Liver (tissue), 9 donors: Measurements from ENCODE around the gene UBE2F. TPM values are rescaled to one million over a fixed set of nuclear protein-coding genes. Genes with fewer than 3 reads are reported as not detected.

ENCODE experiments used
- DNase-seq: peaks from one replicate; pipeline ENCODE4 v3.0.0-alpha.2; 2017; ENCODE audit warnings: low spot score
- H3K27ac ChIP-seq, 2 donors: one replicate each; pipeline ENCODE4 v1.7.0; 2013; ENCODE audit warnings: inconsistent platforms in 2 of 2, low read length in 2 of 2, control low read depth in 1 of 2, low read depth in 1 of 2, mild to moderate bottlenecking in 1 of 2
- H3K27me3 ChIP-seq, 4 donors: one replicate each; pipeline versions ENCODE4 v1.6.1 to v1.7.0; 2013; ENCODE audit warnings: low read length in 3 of 4, inconsistent platforms in 1 of 4, mild to moderate bottlenecking in 1 of 4, moderate library complexity in 1 of 4; ENCODE audit not compliant: control insufficient read depth in 4 of 4, insufficient read depth in 4 of 4
- H3K36me3 ChIP-seq, 4 donors: one replicate each; pipeline versions ENCODE4 v1.6.1 to v1.7.0; 2013; ENCODE audit warnings: low read length in 3 of 4, mild to moderate bottlenecking in 3 of 4, low read depth in 1 of 4, moderate library complexity in 1 of 4; ENCODE audit not compliant: control insufficient read depth in 4 of 4, insufficient read depth in 3 of 4
- H3K4me1 ChIP-seq, 4 donors: one replicate each; pipeline versions ENCODE4 v1.6.1 to v1.7.0; 2013; ENCODE audit warnings: low read length in 3 of 4, mild to moderate bottlenecking in 3 of 4, moderate library complexity in 1 of 4; ENCODE audit not compliant: control insufficient read depth in 4 of 4, insufficient read depth in 4 of 4
- H3K4me3 ChIP-seq, 3 donors: one replicate each; pipeline versions ENCODE4 v1.6.1 to v1.7.0; 2013; ENCODE audit warnings: low read length in 3 of 3, control low read depth in 1 of 3, low read depth in 1 of 3, mild to moderate bottlenecking in 1 of 3
- H3K9ac ChIP-seq, 2 donors: one replicate each; pipeline ENCODE4 v1.7.0; 2013; ENCODE audit warnings: low read length in 2 of 2, mild to moderate bottlenecking in 2 of 2, moderate library complexity in 2 of 2, control low read depth in 1 of 2, low read depth in 1 of 2
- H3K9me3 ChIP-seq, 4 donors: one replicate each; pipeline versions ENCODE4 v1.6.1 to v1.7.0; 2013; ENCODE audit warnings: low read length in 3 of 4; ENCODE audit not compliant: control insufficient read depth in 4 of 4
- CTCF ChIP-seq: fragments of 150-350 bp; IDR thresholded peaks from 2 replicates; pipeline ENCODE4 v1.5.1; 2017; ENCODE audit warnings: improper control_type of control experiment, low read depth, low read length; ENCODE audit not compliant: missing input control
- EGR1 ChIP-seq, 2 donors: IDR thresholded peaks; 2 replicates each; pipeline ENCODE4 v1.6.1; 2016 to 2018; ENCODE audit warnings: antibody characterized with exemption in 2 of 2, low read depth in 2 of 2
- FOXA1 ChIP-seq: IDR thresholded peaks from 2 replicates; pipeline ENCODE4 v1.6.1; 2016; ENCODE audit warnings: antibody characterized with exemption
- FOXA2 ChIP-seq: IDR thresholded peaks from 2 replicates; pipeline ENCODE4 v1.6.1; 2016; ENCODE audit warnings: antibody characterized with exemption
- GABPA ChIP-seq, 2 donors: IDR thresholded peaks in 1 of 2; conservative IDR thresholded peaks in 1 of 2; 2 replicates each; pipeline ENCODE4 v1.6.1; 2016; ENCODE audit warnings: antibody characterized with exemption in 2 of 2, mild to moderate bottlenecking in 1 of 2, moderate library complexity in 1 of 2
- HNF4A ChIP-seq, 2 donors: conservative IDR thresholded peaks; 2 replicates each; pipeline ENCODE4 v1.6.1; 2016; ENCODE audit warnings: antibody characterized with exemption in 2 of 2, mild to moderate bottlenecking in 2 of 2
- HNF4G ChIP-seq: IDR thresholded peaks from 2 replicates; pipeline ENCODE4 v1.6.1; 2016; ENCODE audit warnings: antibody characterized with exemption
- JUND ChIP-seq, 2 donors: IDR thresholded peaks; 2 replicates each; pipeline ENCODE4 v1.6.1; 2016; ENCODE audit warnings: antibody characterized with exemption in 2 of 2
- NR2F2 ChIP-seq: IDR thresholded peaks from 2 replicates; pipeline ENCODE4 v1.6.1; 2016; ENCODE audit warnings: antibody characterized with exemption
- RAD21 ChIP-seq, 2 donors: IDR thresholded peaks; 2 replicates each; pipeline ENCODE4 v1.6.1; 2016; ENCODE audit warnings: antibody characterized with exemption in 2 of 2, mild to moderate bottlenecking in 2 of 2
- RXRA ChIP-seq, 2 donors: IDR thresholded peaks; 2 replicates each; pipeline ENCODE4 v1.6.1; 2017 to 2018; ENCODE audit warnings: antibody characterized with exemption in 2 of 2, mild to moderate bottlenecking in 1 of 2
- SP1 ChIP-seq: IDR thresholded peaks from 2 replicates; pipeline ENCODE4 v1.6.1; 2018; ENCODE audit warnings: antibody characterized with exemption, mild to moderate bottlenecking
- TAF1 ChIP-seq: conservative IDR thresholded peaks from 2 replicates; pipeline ENCODE4 v1.6.1; 2016; ENCODE audit warnings: antibody characterized with exemption, mild to moderate bottlenecking
- YY1 ChIP-seq: IDR thresholded peaks from 2 replicates; pipeline ENCODE4 v1.6.1; 2016; ENCODE audit warnings: antibody characterized with exemption, mild to moderate bottlenecking
- WGBS: extraction: QIAGEN DNeasy Blood & Tissue Kit; methylation state at CpG from one replicate; pipeline ENCODE4 v1.1.7; 2013; 5-methylcytosine and 5-hydroxymethylcytosine counted together
- polyA plus RNA-seq, 2 donors: library from polyadenylated mRNA; stranded (reverse) in 1 of 2; unstranded in 1 of 2; fragments of 200-250 nt in 1 of 2; fragments of >200 nt in 1 of 2; fragmentation: Nextera tagmentation in 1 of 2; extraction: Ambion mirVana in 1 of 2; gene quantifications; one replicate each; pipeline versions ENCODE4 v1.2.1 to v1.2.3, GENCODE V29; 2013 to 2015
- total RNA-seq, 2 donors: library from RNA; depleted of rRNA; stranded (reverse); fragments of >200 nt; gene quantifications; one replicate each; pipeline ENCODE4 v1.2.3, GENCODE V29; 2014
- TF ChIP-seq, protein P1 (sequence below): IDR thresholded peaks from 2 replicates; pipeline ENCODE4 v1.6.1; 2016; ENCODE audit warnings: antibody characterized with exemption
- TF ChIP-seq, protein P2 (sequence below): IDR thresholded peaks from 2 replicates; pipeline ENCODE4 v1.6.1; 2016; ENCODE audit warnings: antibody characterized with exemption
- TF ChIP-seq, protein P3 (sequence below): IDR thresholded peaks from 2 replicates; pipeline ENCODE4 v1.6.1; 2016; ENCODE audit warnings: antibody characterized with exemption
- TF ChIP-seq, protein P4 (sequence below): IDR thresholded peaks from 2 replicates; pipeline ENCODE4 v1.6.1; 2016; ENCODE audit warnings: antibody characterized with exemption, mild to moderate bottlenecking
- donor health status: healthy.
- donor health status: healthy.
- donor health status: healthy.
- donor health status: healthy.
- donor health status: healthy.

The UBE2F gene
- total and polyA plus RNA-seq, 4 donors: 30.5 to 55.3 (median 32.1) TPM

- TF ChIP-seq GABPA (IDR thresholded peaks at IDR 0.05 in 1 of 2, conservative IDR thresholded peaks at IDR 0.05 in 1 of 2) (no peak), EGR1 (IDR thresholded peaks at IDR 0.05; ENCODE audit: low read depth in 2 of 2) (no peak), FOXA1 (no peak), RXRA (IDR thresholded peaks at IDR 0.05) (no peak), YY1 (no peak), NR2F2 (no peak), HNF4A (conservative IDR thresholded peaks at IDR 0.05) (no peak), HNF4G (no peak), JUND (IDR thresholded peaks at IDR 0.05) (no peak), FOXA2 (no peak), SP1 (no peak), TAF1 (no peak), CTCF (no peak), RAD21 (IDR thresholded peaks at IDR 0.05) (no peak)
- TF ChIP-seq, protein P1, sequence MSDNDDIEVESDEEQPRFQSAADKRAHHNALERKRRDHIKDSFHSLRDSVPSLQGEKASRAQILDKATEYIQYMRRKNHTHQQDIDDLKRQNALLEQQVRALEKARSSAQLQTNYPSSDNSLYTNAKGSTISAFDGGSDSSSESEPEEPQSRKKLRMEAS: no peak
- TF ChIP-seq, protein P2, sequence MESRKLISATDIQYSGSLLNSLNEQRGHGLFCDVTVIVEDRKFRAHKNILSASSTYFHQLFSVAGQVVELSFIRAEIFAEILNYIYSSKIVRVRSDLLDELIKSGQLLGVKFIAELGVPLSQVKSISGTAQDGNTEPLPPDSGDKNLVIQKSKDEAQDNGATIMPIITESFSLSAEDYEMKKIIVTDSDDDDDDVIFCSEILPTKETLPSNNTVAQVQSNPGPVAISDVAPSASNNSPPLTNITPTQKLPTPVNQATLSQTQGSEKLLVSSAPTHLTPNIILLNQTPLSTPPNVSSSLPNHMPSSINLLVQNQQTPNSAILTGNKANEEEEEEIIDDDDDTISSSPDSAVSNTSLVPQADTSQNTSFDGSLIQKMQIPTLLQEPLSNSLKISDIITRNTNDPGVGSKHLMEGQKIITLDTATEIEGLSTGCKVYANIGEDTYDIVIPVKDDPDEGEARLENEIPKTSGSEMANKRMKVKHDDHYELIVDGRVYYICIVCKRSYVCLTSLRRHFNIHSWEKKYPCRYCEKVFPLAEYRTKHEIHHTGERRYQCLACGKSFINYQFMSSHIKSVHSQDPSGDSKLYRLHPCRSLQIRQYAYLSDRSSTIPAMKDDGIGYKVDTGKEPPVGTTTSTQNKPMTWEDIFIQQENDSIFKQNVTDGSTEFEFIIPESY: no peak
- TF ChIP-seq, protein P3, sequence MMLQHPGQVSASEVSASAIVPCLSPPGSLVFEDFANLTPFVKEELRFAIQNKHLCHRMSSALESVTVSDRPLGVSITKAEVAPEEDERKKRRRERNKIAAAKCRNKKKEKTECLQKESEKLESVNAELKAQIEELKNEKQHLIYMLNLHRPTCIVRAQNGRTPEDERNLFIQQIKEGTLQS: no peak
- TF ChIP-seq, protein P4, sequence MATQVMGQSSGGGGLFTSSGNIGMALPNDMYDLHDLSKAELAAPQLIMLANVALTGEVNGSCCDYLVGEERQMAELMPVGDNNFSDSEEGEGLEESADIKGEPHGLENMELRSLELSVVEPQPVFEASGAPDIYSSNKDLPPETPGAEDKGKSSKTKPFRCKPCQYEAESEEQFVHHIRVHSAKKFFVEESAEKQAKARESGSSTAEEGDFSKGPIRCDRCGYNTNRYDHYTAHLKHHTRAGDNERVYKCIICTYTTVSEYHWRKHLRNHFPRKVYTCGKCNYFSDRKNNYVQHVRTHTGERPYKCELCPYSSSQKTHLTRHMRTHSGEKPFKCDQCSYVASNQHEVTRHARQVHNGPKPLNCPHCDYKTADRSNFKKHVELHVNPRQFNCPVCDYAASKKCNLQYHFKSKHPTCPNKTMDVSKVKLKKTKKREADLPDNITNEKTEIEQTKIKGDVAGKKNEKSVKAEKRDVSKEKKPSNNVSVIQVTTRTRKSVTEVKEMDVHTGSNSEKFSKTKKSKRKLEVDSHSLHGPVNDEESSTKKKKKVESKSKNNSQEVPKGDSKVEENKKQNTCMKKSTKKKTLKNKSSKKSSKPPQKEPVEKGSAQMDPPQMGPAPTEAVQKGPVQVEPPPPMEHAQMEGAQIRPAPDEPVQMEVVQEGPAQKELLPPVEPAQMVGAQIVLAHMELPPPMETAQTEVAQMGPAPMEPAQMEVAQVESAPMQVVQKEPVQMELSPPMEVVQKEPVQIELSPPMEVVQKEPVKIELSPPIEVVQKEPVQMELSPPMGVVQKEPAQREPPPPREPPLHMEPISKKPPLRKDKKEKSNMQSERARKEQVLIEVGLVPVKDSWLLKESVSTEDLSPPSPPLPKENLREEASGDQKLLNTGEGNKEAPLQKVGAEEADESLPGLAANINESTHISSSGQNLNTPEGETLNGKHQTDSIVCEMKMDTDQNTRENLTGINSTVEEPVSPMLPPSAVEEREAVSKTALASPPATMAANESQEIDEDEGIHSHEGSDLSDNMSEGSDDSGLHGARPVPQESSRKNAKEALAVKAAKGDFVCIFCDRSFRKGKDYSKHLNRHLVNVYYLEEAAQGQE: no peak
- no peaks in the 10 kb centered on the region for H3K27me3 ChIP-seq
- no peak for DNase-seq
- 90% methylated on average over 14 of the region's 14 CpGs for WGBS
- no peak overlapping the region for H3K4me3 ChIP-seq
- peaks cover 0 to 2% (median 0%) of the 10 kb centered on the region in 4 donors for H3K4me1 ChIP-seq
- H3K9me3 ChIP-seq: no peaks in the 10 kb centered on the region
- no peak overlapping the region for H3K9ac ChIP-seq
- no peaks in the 10 kb centered on the region for H3K36me3 ChIP-seq
- no peak overlapping the region for H3K27ac ChIP-seq
Observed at GRCh38 chr2:237920673-237921072, 46.1 kb upstream of the UBE2F start.
